Neural progenitor cell (in vitro differentiated cells): ENCODE data around the gene ZNF334. TPM values are rescaled to one million over a fixed set of nuclear protein-coding genes. Genes with fewer than 3 reads are reported as not detected.

Source experiments
- DNase-seq: peaks from one replicate; pipeline ENCODE4 v3.0.0-alpha.2; 2016; ENCODE audit warnings: low spot score
- H2AFZ ChIP-seq: fragments of 200-600 bp; sonication (generic); replicated peaks from 2 replicates; pipeline ENCODE4 v1.6.1; 2016; ENCODE audit warnings: antibody characterized with exemption
- H3F3A ChIP-seq: fragments of 200-600 bp; sonication (generic); 2 replicates; pipeline ENCODE4 v1.6.1; 2016; ENCODE audit warnings: antibody characterized with exemption, low read depth
- H3K27ac ChIP-seq: fragments of 200-600 bp; sonication (generic); 2 replicates; pipeline ENCODE4 v1.5.1; 2016; ENCODE audit warnings: mild to moderate bottlenecking
- H3K27me3 ChIP-seq: fragments of 200-600 bp; sonication (generic); 2 replicates; pipeline ENCODE4 v1.6.1; 2016; ENCODE audit warnings: mild to moderate bottlenecking, moderate library complexity
- H3K36me3 ChIP-seq: fragments of 200-600 bp; sonication (generic); 2 replicates; pipeline ENCODE4 v1.5.1; 2016
- H3K4me1 ChIP-seq: fragments of 200-600 bp; sonication (generic); 2 replicates; pipeline ENCODE4 v1.6.1; 2016; ENCODE audit warnings: mixed run types
- H3K4me2 ChIP-seq: fragments of 200-600 bp; sonication (generic); 2 replicates; pipeline ENCODE4 v1.6.1; 2016
- H3K4me3 ChIP-seq: fragments of 200-600 bp; sonication (generic); 2 replicates; pipeline ENCODE4 v1.5.1; 2016
- H3K79me2 ChIP-seq: fragments of 200-600 bp; sonication (generic); 2 replicates; pipeline ENCODE4 v1.6.1; 2016; ENCODE audit warnings: low read depth
- H3K9ac ChIP-seq: fragments of 200-600 bp; sonication (generic); 2 replicates; pipeline ENCODE4 v1.6.1; 2016
- H3K9me3 ChIP-seq: fragments of 200-600 bp; sonication (generic); 2 replicates; pipeline ENCODE4 v1.5.1; 2016; ENCODE audit warnings: low read depth
- H4K20me1 ChIP-seq: fragments of 200-600 bp; sonication (generic); 2 replicates; pipeline ENCODE4 v1.6.1; 2016; ENCODE audit warnings: low read depth
- H3K27ac Mint-ChIP-seq: 3 replicates; pipeline ENCODE4 v1.8.0; 2021; ENCODE audit warnings: mixed read lengths
- H3K27me3 Mint-ChIP-seq: 2 replicates; pipeline ENCODE4 v1.8.0; 2022; ENCODE audit warnings: low read depth, mild to moderate bottlenecking, inconsistent platforms, moderate library complexity, mixed read lengths; ENCODE audit not compliant: insufficient read depth
- H3K36me3 Mint-ChIP-seq: 3 replicates; pipeline ENCODE4 v1.8.0; 2021; ENCODE audit warnings: mixed read lengths
- H3K4me1 Mint-ChIP-seq: 3 replicates; pipeline ENCODE4 v1.8.0; 2021; ENCODE audit warnings: mixed read lengths
- H3K4me3 Mint-ChIP-seq: 3 replicates; pipeline ENCODE4 v1.8.0; 2021; ENCODE audit warnings: mild to moderate bottlenecking, moderate library complexity, mixed read lengths
- H3K9me3 Mint-ChIP-seq: 3 replicates; pipeline ENCODE4 v1.8.0; 2020; ENCODE audit warnings: mixed read lengths
- CTCF ChIP-seq: fragments of 200-600 bp; sonication (generic); IDR thresholded peaks from 2 replicates; pipeline ENCODE4 v1.5.1; 2017; ENCODE audit warnings: antibody characterized with exemption, mild to moderate bottlenecking
- EZH2 ChIP-seq: fragments of 200-600 bp; sonication (generic); IDR thresholded peaks from 2 replicates; pipeline ENCODE4 v1.6.1; 2017; ENCODE audit warnings: antibody characterized with exemption, mild to moderate bottlenecking, moderate library complexity
- EZH2phosphoT487 ChIP-seq: fragments of 200-600 bp; sonication (generic); IDR thresholded peaks from 2 replicates; pipeline ENCODE4 v1.6.1; 2017; ENCODE audit warnings: antibody characterized with exemption
- total RNA-seq: library from RNA; depleted of rRNA; stranded (reverse); fragments of >200 nt; gene quantifications from 2 replicates; pipeline ENCODE4 v1.2.3, GENCODE V29; 2015; ENCODE audit warnings: low replicate concordance

Gene ZNF334
- total RNA-seq, 1 donor from 2014 or later, result 45.9 TPM

- Histone ChIP-seq H3K4me1 (no peaks in the 10 kb centered on the region), H2AFZ (no peak overlapping the region), H3K79me2 (no peaks in the 10 kb centered on the region), H3K27ac (no peak overlapping the region), H3K27me3 (peaks cover 24% of the 10 kb centered on the region), H3K9ac (no peak overlapping the region), H3K4me3 (no peak overlapping the region), H3F3A (no peaks in the 10 kb centered on the region), H4K20me1 (no peaks in the 10 kb centered on the region), H3K4me2 (no peak overlapping the region), H3K9me3 (no peaks in the 10 kb centered on the region), H3K36me3 (no peaks in the 10 kb centered on the region)
- TF ChIP-seq CTCF, result no peak
- no peak for TF ChIP-seq EZH2phosphoT487
- DNase-seq, result no peak
- no peak overlapping the region for H3K4me3 Mint-ChIP-seq
- no peak overlapping the region for H3K27ac Mint-ChIP-seq
- H3K27me3 Mint-ChIP-seq, result peaks cover 3% of the 10 kb centered on the region
- no peaks in the 10 kb centered on the region for H3K36me3 Mint-ChIP-seq
- peaks cover 4% of the 10 kb centered on the region for H3K9me3 Mint-ChIP-seq
- H3K4me1 Mint-ChIP-seq, result peaks cover 3% of the 10 kb centered on the region
Measured at GRCh38 chr20:46519471-46520068, 6.2 kb upstream of the ZNF334 start.

- Histone ChIP-seq H3K4me1 (peaks cover 7% of the 10 kb centered on the region), H3K36me3 (peaks cover 20% of the 10 kb centered on the region), H3K9ac (no peak overlapping the region), H3K9me3 (peaks cover 11% of the 10 kb centered on the region), H2AFZ (no peak overlapping the region), H3F3A (no peaks in the 10 kb centered on the region), H4K20me1 (no peaks in the 10 kb centered on the region), H3K4me2 (no peak overlapping the region), H3K79me2 (peaks cover 15% of the 10 kb centered on the region), H3K27ac (no peak overlapping the region), H3K27me3 (no peaks in the 10 kb centered on the region), H3K4me3 (no peak overlapping the region)
- no peak overlapping the region for H3K4me3 Mint-ChIP-seq
- no peaks in the 10 kb centered on the region for H3K27me3 Mint-ChIP-seq
- TF ChIP-seq CTCF, result no peak
- H3K4me1 Mint-ChIP-seq, result peaks cover 2% of the 10 kb centered on the region
- DNase-seq, result no peak
- no peak overlapping the region for H3K27ac Mint-ChIP-seq
- peaks cover 39% of the 10 kb centered on the region for H3K36me3 Mint-ChIP-seq
- peaks cover 27% of the 10 kb centered on the region for H3K9me3 Mint-ChIP-seq
Measured at GRCh38 chr20:46509523-46509922, 3.8 kb downstream of the ZNF334 start.

GRCh38 chr20:46507760-46508407 lies 5.5 kb downstream of the ZNF334 start:
- Mint-ChIP-seq H3K9me3 (peaks cover 42% of the 10 kb centered on the region), H3K36me3 (peaks cover 55% of the 10 kb centered on the region), H3K27ac (no peak overlapping the region), H3K4me3 (no peak overlapping the region), H3K4me1 (peaks cover 2% of the 10 kb centered on the region), H3K27me3 (no peaks in the 10 kb centered on the region)
- TF ChIP-seq EZH2phosphoT487, result no peak
- no peak for TF ChIP-seq CTCF
- no peak for TF ChIP-seq EZH2
- Histone ChIP-seq H3K27ac (no peak overlapping the region), H3K9ac (no peak overlapping the region), H3K36me3 (peaks cover 36% of the 10 kb centered on the region), H2AFZ (no peak overlapping the region), H3K4me3 (no peak overlapping the region), H3K9me3 (peaks cover 27% of the 10 kb centered on the region), H3K4me2 (no peak overlapping the region), H3K27me3 (no peaks in the 10 kb centered on the region), H3F3A (peaks cover 1% of the 10 kb centered on the region), H3K4me1 (peaks cover 7% of the 10 kb centered on the region), H4K20me1 (no peaks in the 10 kb centered on the region), H3K79me2 (peaks cover 13% of the 10 kb centered on the region)
- DNase-seq, result no peak
